ENCODE data around the gene TNFSF11. TPM values are rescaled to one million over a fixed set of nuclear protein-coding genes. Genes with fewer than 3 reads are reported as not detected.
A peak's percentile ranks its signal among the peaks of the same experiment; 100 is the strongest.

Gene TNFSF11, protein sequence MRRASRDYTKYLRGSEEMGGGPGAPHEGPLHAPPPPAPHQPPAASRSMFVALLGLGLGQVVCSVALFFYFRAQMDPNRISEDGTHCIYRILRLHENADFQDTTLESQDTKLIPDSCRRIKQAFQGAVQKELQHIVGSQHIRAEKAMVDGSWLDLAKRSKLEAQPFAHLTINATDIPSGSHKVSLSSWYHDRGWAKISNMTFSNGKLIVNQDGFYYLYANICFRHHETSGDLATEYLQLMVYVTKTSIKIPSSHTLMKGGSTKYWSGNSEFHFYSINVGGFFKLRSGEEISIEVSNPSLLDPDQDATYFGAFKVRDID
- total RNA-seq (2014; rRNA removed; shearing (Covaris generic)): 0.14 TPM in 1 of 2 replicates, not detected in the other
- polyA plus RNA-seq (2015; cell fraction: cytosol; rRNA removed): 0.06 TPM in 1 of 2 replicates, not detected in the other
- polyA plus RNA-seq (2015; cell fraction: nucleus; rRNA removed): not detected in 2 replicates

DNA sequence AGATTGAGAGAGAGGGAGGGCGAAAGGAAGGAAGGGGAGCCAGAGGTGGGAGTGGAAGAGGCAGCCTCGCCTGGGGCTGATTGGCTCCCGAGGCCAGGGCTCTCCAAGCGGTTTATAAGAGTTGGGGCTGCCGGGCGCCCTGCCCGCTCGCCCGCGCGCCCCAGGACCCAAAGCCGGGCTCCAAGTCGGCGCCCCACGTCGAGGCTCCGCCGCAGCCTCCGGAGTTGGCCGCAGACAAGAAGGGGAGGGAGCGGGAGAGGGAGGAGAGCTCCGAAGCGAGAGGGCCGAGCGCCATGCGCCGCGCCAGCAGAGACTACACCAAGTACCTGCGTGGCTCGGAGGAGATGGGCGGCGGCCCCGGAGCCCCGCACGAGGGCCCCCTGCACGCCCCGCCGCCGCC is at the start of gene TNFSF11:
TNFSF11 (plus strand) TSS at position 142 of the 400 bp plus-strand sequence; CDS start at position 294, 152 bp downstream.
- DNase-seq (ENCODE audit: low read depth): no peak

DNA sequence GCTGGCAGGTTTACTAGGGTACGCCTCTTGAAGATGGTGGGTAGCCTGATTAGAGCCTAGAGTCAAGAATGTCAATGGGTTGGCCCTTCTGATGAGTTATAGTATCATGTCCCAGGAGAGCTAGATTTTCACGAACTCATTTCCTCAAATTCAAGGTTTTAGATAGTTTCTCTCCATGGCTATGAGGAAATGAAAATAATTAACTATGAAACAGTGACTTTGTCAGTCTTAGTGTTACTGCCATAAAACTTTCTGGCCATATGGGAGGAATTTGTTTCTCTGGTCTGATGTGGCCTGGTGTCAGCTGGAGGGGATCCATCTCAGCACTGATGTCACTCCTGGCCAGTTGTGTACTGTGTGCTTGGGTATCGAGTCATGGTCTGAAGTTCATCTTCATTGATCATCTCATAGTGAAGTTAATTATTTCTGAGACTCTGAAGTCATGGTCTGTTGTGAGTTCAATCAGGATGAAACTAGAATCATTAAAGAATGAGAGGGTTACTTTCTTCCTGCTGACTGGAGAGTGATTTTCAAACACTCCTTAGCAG is 49.4 kb upstream of the TNFSF11 start:
- DNase-seq (ENCODE audit: low read depth): peak; percentile 5

DNA sequence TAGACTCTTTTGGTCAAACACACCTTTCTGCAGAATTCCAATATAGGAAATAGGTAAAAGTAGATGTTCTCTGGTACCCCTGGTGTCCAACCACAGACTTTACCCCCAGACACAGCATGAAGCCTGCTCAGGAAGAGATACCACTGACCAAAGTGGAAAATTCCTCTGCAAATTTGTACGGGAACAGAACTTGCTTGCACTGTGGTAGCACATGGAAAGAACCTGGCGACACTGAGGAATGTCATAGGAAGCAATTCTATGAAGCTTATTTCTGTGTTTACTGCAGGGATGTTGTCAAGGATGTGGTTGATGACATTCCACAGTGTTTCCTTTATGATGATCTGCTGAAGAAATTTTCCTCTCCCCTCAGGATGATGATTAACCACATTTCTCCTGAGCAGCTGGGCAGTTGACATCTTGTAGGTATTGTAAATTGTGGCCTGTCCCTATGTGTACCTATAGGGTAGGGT is 48.9 kb upstream of the TNFSF11 start:
- peak; percentile 91 for DNase-seq (ENCODE audit: low read depth)

DNA sequence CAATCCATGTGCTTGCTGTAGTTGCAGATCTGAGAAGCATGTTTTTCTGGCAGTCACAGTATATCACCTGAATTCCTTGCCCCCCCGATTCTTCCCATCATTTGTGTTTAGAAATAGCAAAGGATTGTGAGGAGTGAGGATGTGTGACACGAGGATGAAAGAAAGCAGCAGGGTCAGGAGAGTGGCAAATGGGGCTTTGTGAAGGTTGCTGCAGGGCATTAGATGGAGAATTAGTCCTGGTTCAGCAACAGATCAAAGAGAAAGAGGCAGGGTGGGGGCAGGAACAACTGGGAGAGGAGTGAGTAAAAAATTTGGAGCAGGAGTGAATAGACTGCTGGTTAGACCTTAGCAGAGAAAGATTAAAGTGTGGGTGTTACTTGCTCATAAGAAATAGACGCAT is 47.7 kb upstream of the TNFSF11 start:
- DNase-seq (ENCODE audit: low read depth): no peak

DNA sequence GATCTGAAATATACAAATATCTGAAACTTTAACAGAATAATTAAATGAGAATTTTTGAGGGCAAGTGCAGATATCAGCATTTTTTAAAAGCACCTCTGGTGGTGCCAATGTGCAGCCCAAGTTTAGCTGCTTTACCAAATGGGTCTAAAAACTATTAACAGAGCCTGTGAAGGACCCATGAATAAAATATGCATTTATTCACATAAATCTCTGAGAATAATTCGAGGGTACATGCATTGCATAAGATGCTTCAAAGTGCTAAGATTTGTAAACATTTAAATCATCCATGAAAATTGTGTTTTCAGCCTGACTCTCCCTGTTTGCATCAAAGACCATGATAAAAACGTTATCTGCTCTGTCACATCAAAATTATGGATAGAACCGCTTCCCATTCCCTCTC is 47.1 kb upstream of the TNFSF11 start:
- no peak for DNase-seq (ENCODE audit: low read depth)

DNA sequence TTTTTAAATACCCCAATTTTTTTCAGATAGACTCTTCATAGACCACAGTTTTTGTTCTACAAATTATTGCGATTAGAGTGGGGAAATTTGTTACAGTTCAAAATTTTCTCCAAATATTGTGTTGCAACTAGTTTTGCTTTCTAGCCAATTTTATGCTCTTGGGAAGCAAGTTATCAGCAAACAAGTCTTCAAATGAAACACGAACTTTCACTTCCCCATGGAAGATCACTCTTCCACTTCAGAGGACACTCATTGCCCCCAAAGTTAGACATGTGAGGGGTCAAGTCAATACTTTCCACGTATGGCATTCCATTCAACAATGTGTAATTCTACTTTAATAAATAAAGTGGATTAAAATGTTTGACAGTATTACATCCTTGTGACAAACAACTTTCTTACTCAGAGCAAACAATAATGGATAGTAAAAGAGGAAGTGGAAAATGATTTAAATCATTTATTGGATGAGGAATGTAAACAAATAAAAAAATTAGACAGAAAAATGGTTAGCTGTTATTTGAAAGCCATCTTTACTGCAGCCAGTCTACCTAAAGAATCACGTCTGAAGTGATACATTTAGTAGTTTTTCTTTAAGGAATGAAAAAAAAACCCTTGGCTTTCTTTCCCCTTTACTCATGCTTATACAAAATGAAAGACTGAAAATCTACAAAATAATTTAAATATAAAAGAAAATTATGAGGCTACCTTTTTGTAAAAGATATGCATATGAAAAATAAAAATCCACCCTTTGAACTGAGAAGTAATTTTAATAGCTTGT is 41.2 kb upstream of the TNFSF11 start:
- no peak for DNase-seq (ENCODE audit: low read depth)

DNA sequence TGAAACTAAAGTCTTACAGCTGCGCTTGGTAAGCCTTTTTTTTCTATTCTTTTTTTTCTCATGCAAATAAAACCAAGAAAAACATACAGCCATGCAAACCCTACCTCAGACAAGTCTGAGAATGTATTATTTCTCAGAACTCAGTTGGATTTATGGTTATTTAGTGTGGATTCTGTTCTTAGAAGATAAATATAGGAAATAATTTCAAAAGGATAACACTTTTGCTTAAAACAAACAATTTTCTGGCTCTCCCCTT is 40.7 kb upstream of the TNFSF11 start:
- DNase-seq (ENCODE audit: low read depth): no peak

DNA sequence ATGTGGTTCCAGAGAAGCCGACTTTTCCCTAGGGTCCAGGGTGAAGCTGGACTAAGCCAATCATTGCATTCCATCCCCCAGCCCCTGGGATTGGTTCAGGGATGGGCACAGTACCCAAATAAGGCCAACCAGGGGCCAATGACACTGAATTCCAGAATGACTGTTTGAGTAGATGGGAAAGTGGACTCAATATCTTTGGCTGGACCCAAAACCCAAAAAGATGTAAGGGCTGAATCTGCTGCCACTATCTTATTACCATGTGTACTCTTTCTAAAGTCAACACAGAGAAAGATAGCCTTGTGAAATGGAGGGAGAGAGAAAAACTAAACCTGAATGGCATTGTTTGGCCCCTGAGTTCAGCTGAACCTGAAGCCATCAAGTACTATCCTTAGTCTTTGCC is 39.2 kb upstream of the TNFSF11 start:
- no peak for DNase-seq (ENCODE audit: low read depth)

DNA sequence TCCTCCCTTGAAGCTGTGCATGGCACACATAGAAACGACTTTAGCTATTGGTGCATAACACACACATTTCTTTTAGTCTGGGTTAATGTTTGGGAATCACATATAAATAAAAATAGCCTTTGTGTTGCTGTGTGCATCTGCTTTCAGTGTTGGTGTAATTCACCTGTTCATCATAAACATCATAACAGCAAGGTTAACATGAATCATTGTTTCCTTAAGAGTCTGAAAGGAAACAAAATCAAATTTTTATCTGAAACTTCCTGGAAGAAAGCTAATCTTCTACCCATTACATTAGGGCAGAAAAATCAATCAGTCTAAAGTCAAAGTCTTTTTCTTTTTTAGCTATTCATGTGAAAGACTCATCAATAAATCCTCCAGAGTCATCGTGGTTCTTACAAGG is 35.0 kb upstream of the TNFSF11 start:
- no peak for DNase-seq (ENCODE audit: low read depth)

DNA sequence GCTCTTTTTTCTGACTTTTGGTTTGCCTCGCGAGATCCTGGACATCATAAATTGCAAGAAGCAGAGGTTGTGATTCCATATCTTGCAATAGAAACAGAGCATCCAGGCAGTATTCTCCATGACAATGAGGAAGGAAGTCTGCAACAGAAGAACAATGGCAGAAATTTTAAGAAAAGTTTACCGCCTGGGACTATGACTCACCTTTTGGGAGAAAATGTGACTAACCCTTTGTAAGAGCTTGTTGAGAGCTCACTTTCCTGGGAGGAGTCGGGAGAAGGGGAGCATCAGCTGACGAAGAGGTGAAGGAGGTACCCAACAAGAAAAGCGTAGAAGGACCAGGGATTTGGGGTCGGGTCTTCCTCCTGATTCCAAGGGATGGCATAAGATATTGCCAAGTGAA is 34.3 kb upstream of the TNFSF11 start:
- DNase-seq (ENCODE audit: low read depth): peak; percentile 82

DNA sequence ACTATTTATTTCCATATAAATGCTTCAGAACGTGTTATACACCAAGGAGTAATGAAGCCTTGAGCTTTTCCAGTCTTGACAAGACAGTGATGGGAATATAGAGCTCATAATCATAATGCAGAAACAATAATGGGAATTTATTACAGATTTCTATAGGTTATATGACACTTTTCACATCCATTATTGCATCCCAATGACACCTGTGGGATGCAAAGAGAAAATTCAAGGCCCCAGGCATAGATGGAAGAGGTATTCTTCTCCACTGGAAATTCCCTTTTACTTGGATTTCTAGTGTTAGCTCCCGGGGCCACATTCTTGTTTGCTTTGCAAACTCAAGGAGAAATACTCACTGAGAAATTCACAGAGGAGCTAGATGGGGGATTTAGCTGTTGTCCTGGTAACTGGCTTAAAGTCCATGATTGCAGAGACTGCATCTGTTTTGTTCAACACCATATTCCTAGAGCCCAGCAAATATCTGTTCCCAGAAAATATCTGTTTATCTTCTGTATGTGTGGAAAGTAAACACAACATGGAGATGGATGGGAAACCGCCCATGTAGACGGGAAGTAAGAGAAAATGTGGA is 30.6 kb upstream of the TNFSF11 start:
- DNase-seq (ENCODE audit: low read depth): no peak

DNA sequence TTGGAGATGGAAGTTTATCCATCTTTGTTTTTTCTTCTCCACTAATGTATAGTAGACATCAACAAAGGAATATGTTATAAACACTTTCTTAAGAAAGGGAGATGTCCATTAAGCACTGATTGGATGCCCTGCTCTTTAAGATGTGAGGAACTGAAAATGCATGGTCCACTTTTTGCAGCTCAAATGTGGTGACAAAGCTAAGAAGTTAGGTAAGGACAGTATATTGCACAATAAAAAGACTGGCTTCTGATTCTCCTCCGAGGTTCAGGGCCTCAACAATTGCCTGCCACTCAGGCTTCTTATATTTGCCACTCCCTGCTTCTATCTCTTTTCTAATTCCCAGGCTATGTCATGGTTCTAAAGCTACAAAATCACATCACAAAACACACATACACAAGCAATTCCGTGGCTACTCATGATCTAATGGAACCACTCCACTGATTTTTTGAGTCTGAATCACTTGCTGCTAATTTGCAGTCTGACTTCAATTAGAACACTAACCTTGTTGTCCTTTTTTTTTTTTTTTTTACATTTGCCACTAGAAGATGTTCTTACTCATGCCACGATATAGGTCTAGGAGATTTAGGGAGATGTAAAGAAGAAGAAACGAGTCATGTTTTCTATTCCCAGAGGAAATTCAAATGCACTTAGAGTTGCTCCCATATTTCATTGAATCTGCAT is 29.6 kb upstream of the TNFSF11 start:
- DNase-seq (ENCODE audit: low read depth): peak; percentile 18

DNA sequence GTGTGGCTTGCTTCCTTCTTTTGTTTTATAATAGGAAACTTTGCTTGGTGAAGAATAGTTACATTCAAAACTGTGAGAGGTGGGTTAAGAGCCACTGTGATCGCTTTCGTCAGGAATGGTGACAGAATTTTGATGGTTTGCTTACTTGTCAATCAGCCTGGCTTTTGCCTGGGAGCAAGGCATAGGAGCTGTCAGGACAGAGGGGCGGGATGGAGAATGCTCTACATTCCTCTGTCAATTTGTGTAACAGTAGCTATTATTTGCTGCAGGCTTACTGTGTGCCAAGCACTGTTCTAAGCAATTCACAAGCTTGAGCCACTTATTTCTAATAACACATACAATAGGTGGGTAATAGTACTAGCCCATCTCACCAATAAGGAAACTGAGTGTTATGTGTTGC is 28.1 kb upstream of the TNFSF11 start:
- DNase-seq (ENCODE audit: low read depth): no peak

DNA sequence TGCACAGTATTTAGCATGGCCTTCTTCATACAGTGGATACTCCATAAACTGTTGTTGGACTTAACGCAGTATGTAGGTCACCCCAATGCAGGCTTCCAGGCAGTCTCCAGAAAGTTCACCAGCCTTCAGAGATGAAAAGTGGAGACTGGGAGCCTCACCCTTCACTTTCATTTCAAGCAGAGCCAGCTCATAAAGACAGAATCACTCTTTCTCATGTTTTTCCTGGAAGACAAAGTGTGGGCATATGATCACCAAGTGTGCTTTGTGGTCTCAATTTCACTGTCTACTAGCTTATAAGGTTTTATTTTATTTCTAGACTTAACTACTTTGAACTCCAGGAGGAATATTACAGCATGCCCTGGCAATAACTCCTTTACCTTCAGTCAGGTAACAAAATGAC is 26.3 kb upstream of the TNFSF11 start:
- DNase-seq (ENCODE audit: low read depth): no peak

DNA sequence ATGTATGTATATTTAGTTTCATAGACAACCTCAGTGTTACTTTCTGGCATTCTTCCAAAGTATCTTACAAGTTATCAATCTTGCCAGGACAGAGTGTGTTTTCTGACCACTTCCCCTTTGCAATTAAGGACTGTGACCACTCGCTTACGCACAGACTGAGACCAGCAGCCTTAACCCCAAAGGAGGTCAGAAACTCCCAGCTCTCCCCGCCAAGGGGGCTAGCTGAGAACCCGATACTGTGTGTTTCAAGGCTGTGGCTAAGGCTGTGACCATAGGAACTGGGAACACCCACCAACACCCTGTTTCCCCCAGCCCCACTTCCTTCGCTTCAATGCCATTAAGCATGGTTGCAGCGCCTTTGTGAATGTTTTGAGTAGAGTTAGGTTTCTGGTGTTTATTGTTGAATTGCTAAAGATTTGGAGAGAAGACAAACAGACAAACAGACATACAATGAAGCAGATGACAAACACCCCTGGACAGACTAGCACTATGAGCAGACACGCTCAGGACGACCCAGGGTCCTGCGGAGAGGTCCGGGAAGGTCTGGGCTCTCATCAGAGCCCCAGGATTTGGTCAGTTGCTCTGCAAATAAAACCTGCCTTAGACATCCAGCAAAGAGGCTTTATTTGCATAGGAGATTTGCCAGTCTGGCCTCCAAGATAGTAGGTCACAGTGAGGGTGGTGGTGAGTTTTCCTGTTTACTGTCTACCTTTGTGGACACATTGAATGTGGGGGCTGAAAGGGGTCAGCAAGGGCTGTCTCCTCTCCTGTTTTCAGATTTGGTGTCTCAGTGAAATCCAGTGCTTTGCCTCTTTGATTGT is 25.0 kb upstream of the TNFSF11 start:
- peak; percentile 17 for DNase-seq (ENCODE audit: low read depth)

DNA sequence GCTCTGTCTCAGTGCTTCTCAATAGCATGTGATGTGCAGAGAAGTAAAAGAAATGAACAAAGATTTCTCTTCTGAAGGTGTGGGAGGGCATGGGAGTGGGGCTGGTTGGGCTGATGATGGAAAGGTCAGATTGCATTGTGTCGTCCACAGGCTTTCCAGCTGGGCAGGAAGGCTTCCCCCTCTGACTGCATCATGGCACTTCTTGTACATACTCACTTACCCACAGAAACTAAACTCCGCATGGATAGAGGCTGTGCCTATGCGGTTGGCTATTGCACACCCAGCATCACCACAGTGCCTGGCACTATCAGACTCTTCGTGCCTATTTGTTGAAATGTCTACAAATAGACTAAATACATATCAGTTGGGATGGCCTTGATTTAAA is 24.4 kb upstream of the TNFSF11 start:
- DNase-seq (ENCODE audit: low read depth): no peak

DNA sequence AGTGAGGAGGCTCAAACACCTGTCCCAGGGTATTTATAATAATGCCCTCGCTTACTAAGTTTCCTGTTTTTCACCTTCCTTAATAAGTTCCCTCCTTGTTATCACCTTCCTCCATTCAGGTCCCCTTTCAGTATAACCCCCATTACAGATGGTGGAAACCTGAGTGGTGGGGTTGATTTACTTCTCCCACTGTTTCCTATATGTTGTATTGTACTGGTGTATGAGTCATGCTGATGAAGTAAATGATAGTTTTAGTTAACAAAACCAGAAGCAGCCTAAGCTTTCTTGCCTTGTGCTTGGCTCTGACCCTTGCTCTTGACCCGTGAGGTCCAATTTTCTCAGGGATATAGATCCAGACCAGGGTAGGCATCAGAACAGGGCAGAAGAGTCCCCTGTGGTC is 22.3 kb upstream of the TNFSF11 start:
- no peak for DNase-seq (ENCODE audit: low read depth)

DNA sequence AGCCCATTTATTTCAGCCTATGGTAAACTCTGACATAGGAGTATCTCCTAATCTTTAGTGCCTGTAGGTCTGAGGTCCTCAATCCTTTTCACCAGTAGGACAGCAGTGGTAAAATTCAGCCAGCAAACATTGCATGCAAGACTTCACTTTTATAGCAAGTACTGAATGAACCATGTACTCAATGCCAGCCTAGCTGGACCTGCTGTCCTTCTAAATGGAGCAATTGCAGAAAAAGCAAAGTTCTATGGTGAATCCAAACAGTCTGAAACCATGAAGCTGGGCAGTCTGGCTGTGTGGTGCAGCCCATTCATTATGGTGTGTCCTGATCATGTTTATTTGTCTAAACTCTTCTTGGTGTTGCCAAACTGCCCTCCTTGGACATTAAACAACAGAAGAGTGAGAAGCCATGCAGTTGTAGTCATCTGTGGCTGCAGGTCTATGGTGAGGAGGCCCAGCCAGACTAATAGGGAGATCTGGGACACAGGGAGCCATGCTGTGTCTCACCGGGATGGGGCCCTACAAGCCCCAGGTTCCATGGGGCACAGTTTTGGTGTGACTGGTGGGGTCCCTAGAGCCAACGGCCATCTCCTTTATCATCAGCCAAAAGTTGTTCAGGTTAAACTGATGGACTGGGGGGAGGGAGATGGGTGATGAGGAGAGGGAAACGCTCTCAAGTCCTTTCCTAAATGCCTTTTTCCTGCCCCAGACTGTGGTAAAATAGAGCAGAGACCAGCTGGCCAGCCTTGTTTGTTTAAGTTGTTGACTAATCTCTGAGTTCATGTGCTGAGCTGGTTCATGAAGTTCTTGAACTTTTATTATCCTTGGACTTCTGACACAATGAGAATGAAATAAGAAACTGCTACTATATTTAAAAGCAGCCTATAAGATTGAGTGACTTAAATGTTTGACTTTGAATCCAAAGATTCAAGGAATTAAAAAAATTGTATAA is 20.6 kb upstream of the TNFSF11 start:
- peak; percentile 62 for DNase-seq (ENCODE audit: low read depth)

DNA sequence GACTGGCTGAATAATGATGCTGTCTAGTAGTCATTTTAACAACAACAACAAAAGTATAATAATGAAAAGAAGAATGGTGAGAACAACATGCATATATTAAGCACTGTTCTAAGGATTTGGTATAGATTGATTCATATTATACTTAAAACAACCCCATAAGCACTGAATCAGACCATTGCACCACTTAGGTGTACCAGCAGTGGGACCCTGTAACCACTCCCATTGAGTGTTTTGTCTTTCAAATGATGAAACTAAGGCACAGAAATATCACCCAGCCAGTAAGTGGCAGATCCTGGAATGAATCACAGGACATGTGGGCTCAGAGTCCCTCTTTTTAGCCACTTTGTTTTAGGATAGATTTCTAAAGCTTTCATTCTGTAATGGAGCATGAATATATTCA is 14.9 kb upstream of the TNFSF11 start:
- DNase-seq (ENCODE audit: low read depth): no peak
